Measurements from ENCODE around the gene VPS37B. TPM values are rescaled to one million over a fixed set of nuclear protein-coding genes. Genes with fewer than 3 reads are reported as not detected.
"Not testable (repeated sequence)": the region's sequence is repeated elsewhere in the genome, so short reads cannot be mapped to it uniquely, and the experiment has no call there.

Gene VPS37B
- total RNA-seq = 10 to 100 TPM; 24.9 to 26.5 TPM

GRCh38 chr12:122895704-122896636, at the start of gene VPS37B:
Gene VPS37B (minus strand): TSS chr12:122896124. CDS start chr12:122896062, 62 bp downstream.
- H3K36me3 Mint-ChIP-seq (ENCODE audit: low read depth) = peaks cover 27% of the 10 kb centered on the region
- peak; percentile 91 for DNase-seq
- peaks cover 5% of the 10 kb centered on the region for H3K9me3 Mint-ChIP-seq (ENCODE audit: insufficient read depth)
- ChIA-PET CTCF (interaction anchor here (0.7 to 2.0 kb wide), 4 partner anchors 15 to 52 kb away, joined by 3 to 8 read pairs (median 5); no protein-coding TSS in a partner anchor), POLR2A (interaction anchor here (0.9 to 1.5 kb wide), 5 partner anchors 8 to 78 kb away, joined by 3 to 7 read pairs (median 4); no protein-coding TSS in a partner anchor)
- peak within 1 kb of the TSS; percentile 85 for H3K4me3 Mint-ChIP-seq
- H3K27ac Mint-ChIP-seq = peak within 1 kb of the TSS; percentile 90
- ATAC-seq = peak; percentile 65
- H3K27me3 Mint-ChIP-seq (ENCODE audit: low read depth) = no peaks in the 10 kb centered on the region
- H3K4me1 Mint-ChIP-seq (ENCODE audit: low read depth) = peaks cover 90% of the 10 kb centered on the region

GRCh38 chr12:122944605-122945592, 49.0 kb upstream of the VPS37B start:
- DNase-seq (no peak), ATAC-seq (no peak)
- Mint-ChIP-seq H3K27ac (peak overlapping the region; percentile 46), H3K9me3 (ENCODE audit: insufficient read depth) (no peaks in the 10 kb centered on the region), H3K27me3 (ENCODE audit: low read depth) (no peaks in the 10 kb centered on the region), H3K4me3 (no peak overlapping the region), H3K4me1 (ENCODE audit: low read depth) (peaks cover 43% of the 10 kb centered on the region), H3K36me3 (ENCODE audit: low read depth) (no peaks in the 10 kb centered on the region)
- CTCF ChIA-PET = interaction anchor here (0.6 to 15.1 kb wide), 3 partner anchors 63 to 149 kb away, joined by 3 to 204 read pairs (median 30); no protein-coding TSS in a partner anchor
- POLR2A ChIA-PET = interaction anchor here (0.8 kb wide), 1 partner anchor 77 kb away, joined by 3 read pairs; no protein-coding TSS in a partner anchor

- CTCF ChIA-PET = no interaction called here
- DNase-seq (no peak), ATAC-seq (no peak)
- Mint-ChIP-seq H3K4me3 (no peak overlapping the region), H3K36me3 (ENCODE audit: low read depth) (no peaks in the 10 kb centered on the region), H3K27ac (no peak overlapping the region), H3K27me3 (ENCODE audit: low read depth) (no peaks in the 10 kb centered on the region), H3K4me1 (ENCODE audit: low read depth) (peaks cover 41% of the 10 kb centered on the region), H3K9me3 (ENCODE audit: insufficient read depth) (no peaks in the 10 kb centered on the region)
- POLR2A ChIA-PET = no interaction called here
Measured at GRCh38 chr12:122943196-122943595, 47.3 kb upstream of the VPS37B start.

- no peaks in the 10 kb centered on the region for H3K27me3 Mint-ChIP-seq (ENCODE audit: low read depth)
- H3K4me1 Mint-ChIP-seq (ENCODE audit: low read depth) = peaks cover 37% of the 10 kb centered on the region
- POLR2A ChIA-PET = no interaction called here
Measured at GRCh38 chr12:122942637-122943036, 46.7 kb upstream of the VPS37B start.

GRCh38 chr12:122941351-122941750, 45.4 kb upstream of the VPS37B start:
- H3K4me1 Mint-ChIP-seq (ENCODE audit: low read depth) = peaks cover 24% of the 10 kb centered on the region
- CTCF ChIA-PET = interaction anchor here (0.7 kb wide), 1 partner anchor 53 kb away, joined by 3 read pairs; no protein-coding TSS in a partner anchor
- ATAC-seq; H3K27ac Mint-ChIP-seq; POLR2A ChIA-PET; H3K27me3 Mint-ChIP-seq (ENCODE audit: low read depth); H3K9me3 Mint-ChIP-seq (ENCODE audit: insufficient read depth); DNase-seq; H3K36me3 Mint-ChIP-seq (ENCODE audit: low read depth); H3K4me3 Mint-ChIP-seq: not testable (repeated sequence)

More at GRCh38 chr12:122942637-122943036, 46.7 kb upstream of the VPS37B start:
- ATAC-seq = no peak
- Mint-ChIP-seq H3K9me3 (ENCODE audit: insufficient read depth) (no peaks in the 10 kb centered on the region), H3K27ac (no peak overlapping the region), H3K4me3 (no peak overlapping the region), H3K36me3 (ENCODE audit: low read depth) (no peaks in the 10 kb centered on the region)
- CTCF ChIA-PET = no interaction called here
- no peak for DNase-seq

GRCh38 chr12:122939125-122939524, 43.2 kb upstream of the VPS37B start:
- Mint-ChIP-seq H3K9me3 (ENCODE audit: insufficient read depth) (no peaks in the 10 kb centered on the region), H3K27ac (no peak overlapping the region), H3K4me1 (ENCODE audit: low read depth) (peaks cover 13% of the 10 kb centered on the region), H3K36me3 (ENCODE audit: low read depth) (no peaks in the 10 kb centered on the region), H3K27me3 (ENCODE audit: low read depth) (no peaks in the 10 kb centered on the region), H3K4me3 (no peak overlapping the region)
- ChIA-PET POLR2A (no interaction called here), CTCF (interaction anchor here (1.6 kb wide), 1 partner anchor 79 kb away, joined by 6 read pairs; no protein-coding TSS in a partner anchor)
- ATAC-seq = no peak
- DNase-seq = no peak

GRCh38 chr12:122937622-122938091, 41.7 kb upstream of the VPS37B start:
- Mint-ChIP-seq H3K4me1 (ENCODE audit: low read depth) (peaks cover 3% of the 10 kb centered on the region), H3K27ac (no peak overlapping the region), H3K27me3 (ENCODE audit: low read depth) (no peaks in the 10 kb centered on the region), H3K4me3 (no peak overlapping the region), H3K36me3 (ENCODE audit: low read depth) (no peaks in the 10 kb centered on the region), H3K9me3 (ENCODE audit: insufficient read depth) (no peaks in the 10 kb centered on the region)
- ATAC-seq (no peak), DNase-seq (no peak)
- ChIA-PET CTCF (interaction anchor here (1.4 to 1.6 kb wide), 2 partner anchors 47 to 77 kb away, joined by 3 to 6 read pairs; no protein-coding TSS in a partner anchor), POLR2A (no interaction called here)

- POLR2A ChIA-PET = no interaction called here
- no peaks in the 10 kb centered on the region for H3K27me3 Mint-ChIP-seq (ENCODE audit: low read depth)
- CTCF ChIA-PET = no interaction called here
- no peaks in the 10 kb centered on the region for H3K9me3 Mint-ChIP-seq (ENCODE audit: insufficient read depth)
- ATAC-seq (no peak), DNase-seq (no peak)
- no peak overlapping the region for H3K4me3 Mint-ChIP-seq
- no peaks in the 10 kb centered on the region for H3K36me3 Mint-ChIP-seq (ENCODE audit: low read depth)
- H3K4me1 Mint-ChIP-seq (ENCODE audit: low read depth) = no peaks in the 10 kb centered on the region
- H3K27ac Mint-ChIP-seq = no peak overlapping the region
Measured at GRCh38 chr12:122935318-122935717, 39.4 kb upstream of the VPS37B start.

- H3K4me3 Mint-ChIP-seq = no peak overlapping the region
- H3K36me3 Mint-ChIP-seq (ENCODE audit: low read depth) = no peaks in the 10 kb centered on the region
- H3K27ac Mint-ChIP-seq = no peak overlapping the region
- ATAC-seq (no peak), DNase-seq (no peak)
- H3K9me3 Mint-ChIP-seq (ENCODE audit: insufficient read depth) = no peaks in the 10 kb centered on the region
- ChIA-PET POLR2A (no interaction called here), CTCF (no interaction called here)
- H3K27me3 Mint-ChIP-seq (ENCODE audit: low read depth) = no peaks in the 10 kb centered on the region
- no peaks in the 10 kb centered on the region for H3K4me1 Mint-ChIP-seq (ENCODE audit: low read depth)
Measured at GRCh38 chr12:122934722-122935121, 38.8 kb upstream of the VPS37B start.

- Mint-ChIP-seq H3K27ac (no peak overlapping the region), H3K9me3 (ENCODE audit: insufficient read depth) (no peaks in the 10 kb centered on the region), H3K4me3 (no peak overlapping the region), H3K4me1 (ENCODE audit: low read depth) (peaks cover 13% of the 10 kb centered on the region), H3K27me3 (ENCODE audit: low read depth) (no peaks in the 10 kb centered on the region), H3K36me3 (ENCODE audit: low read depth) (no peaks in the 10 kb centered on the region)
- no peak for ATAC-seq
- POLR2A ChIA-PET = no interaction called here
- DNase-seq = no peak
- CTCF ChIA-PET = no interaction called here
Measured at GRCh38 chr12:122932207-122932606, 36.3 kb upstream of the VPS37B start.

- H3K27ac Mint-ChIP-seq = no peak overlapping the region
- H3K4me1 Mint-ChIP-seq (ENCODE audit: low read depth) = peaks cover 18% of the 10 kb centered on the region
- POLR2A ChIA-PET = no interaction called here
- no peaks in the 10 kb centered on the region for H3K27me3 Mint-ChIP-seq (ENCODE audit: low read depth)
- H3K4me3 Mint-ChIP-seq = no peak overlapping the region
- no peaks in the 10 kb centered on the region for H3K9me3 Mint-ChIP-seq (ENCODE audit: insufficient read depth)
- no peak for DNase-seq
- no peaks in the 10 kb centered on the region for H3K36me3 Mint-ChIP-seq (ENCODE audit: low read depth)
- CTCF ChIA-PET = no interaction called here
- no peak for ATAC-seq
Measured at GRCh38 chr12:122929812-122930211, 33.9 kb upstream of the VPS37B start.

Data from activated CD8-positive, alpha-beta T cell treated with anti-CD3 and anti-CD28 coated beads, Interleukin-2, amount 10 ng/mL, durations not matched to agents 7 days and 5 days (primary cell).